ENCODE results near the gene AGPAT4. TPM values are rescaled to one million over a fixed set of nuclear protein-coding genes. Genes with fewer than 3 reads are reported as not detected.
A peak's percentile ranks its signal among the peaks of the same experiment; 100 is the strongest.
"Not testable (repeated sequence)": the region's sequence is repeated elsewhere in the genome, so short reads cannot be mapped to it uniquely, and the experiment has no call there.

AGPAT4 gene
- total RNA-seq, 1 donor from 2014 or later = 7.8 TPM

- intact Hi-C loops (cut with micrococcal nuclease) = loop anchor here (5.0 kb wide), 4 partner anchors 140 to 295 kb away; partner anchors contain the start of gene MAP3K4
- Mint-ChIP-seq H3K27ac (peak overlapping the region; percentile 91), H3K27me3 (ENCODE audit: insufficient read depth) (no peaks in the 10 kb centered on the region)
Measured at GRCh38 chr6:161227004-161227960, 46.6 kb downstream of the AGPAT4 start.

GRCh38 chr6:161226009-161226964, 47.6 kb downstream of the AGPAT4 start:
- Mint-ChIP-seq H3K36me3 (ENCODE audit: low read depth) (peaks cover 20% of the 10 kb centered on the region), H3K4me1 (ENCODE audit: low read depth) (peaks cover 74% of the 10 kb centered on the region), H3K27ac (peak overlapping the region; percentile 91), H3K4me3 (peak overlapping the region; percentile 67), H3K27me3 (ENCODE audit: insufficient read depth) (no peaks in the 10 kb centered on the region), H3K9me3 (peaks cover 5% of the 10 kb centered on the region)
- peak; percentile 34 for DNase-seq (ENCODE audit: low spot score)
- intact Hi-C loops (cut with micrococcal nuclease) = loop anchor here (1.0 to 5.0 kb wide), 5 partner anchors 10 to 294 kb away; partner anchors contain the start of gene MAP3K4

More at GRCh38 chr6:161227004-161227960, 46.6 kb downstream of the AGPAT4 start:
- peaks cover 24% of the 10 kb centered on the region for H3K36me3 Mint-ChIP-seq (ENCODE audit: low read depth)
- H3K9me3 Mint-ChIP-seq = peaks cover 5% of the 10 kb centered on the region
- no peak for DNase-seq (ENCODE audit: low spot score)
- peaks cover 74% of the 10 kb centered on the region for H3K4me1 Mint-ChIP-seq (ENCODE audit: low read depth)
- peak overlapping the region; percentile 67 for H3K4me3 Mint-ChIP-seq

- no peaks in the 10 kb centered on the region for H3K27me3 Mint-ChIP-seq (ENCODE audit: insufficient read depth)
- peak overlapping the region; percentile 91 for H3K27ac Mint-ChIP-seq
- peak overlapping the region; percentile 67 for H3K4me3 Mint-ChIP-seq
- no peak for DNase-seq (ENCODE audit: low spot score)
- intact Hi-C loops (cut with micrococcal nuclease) = loop anchor here (1.0 to 5.0 kb wide), 5 partner anchors 11 to 293 kb away; partner anchors contain the start of gene MAP3K4
- H3K4me1 Mint-ChIP-seq (ENCODE audit: low read depth) = peaks cover 74% of the 10 kb centered on the region
- H3K9me3 Mint-ChIP-seq = peaks cover 5% of the 10 kb centered on the region
- peaks cover 17% of the 10 kb centered on the region for H3K36me3 Mint-ChIP-seq (ENCODE audit: low read depth)
Measured at GRCh38 chr6:161225681-161226008, 48.2 kb downstream of the AGPAT4 start.

- H3K36me3 Mint-ChIP-seq (ENCODE audit: low read depth) = peaks cover 14% of the 10 kb centered on the region
- intact Hi-C loops (cut with micrococcal nuclease) = loop anchor here (5.0 kb wide), 4 partner anchors 138 to 293 kb away; partner anchors contain the start of gene MAP3K4
- not testable (repeated sequence) for DNase-seq (ENCODE audit: low spot score); H3K27me3 Mint-ChIP-seq (ENCODE audit: insufficient read depth); H3K4me3 Mint-ChIP-seq; H3K9me3 Mint-ChIP-seq
- peaks cover 69% of the 10 kb centered on the region for H3K4me1 Mint-ChIP-seq (ENCODE audit: low read depth)
- peak overlapping the region; percentile 65 for H3K27ac Mint-ChIP-seq
Measured at GRCh38 chr6:161224951-161225680, 48.7 kb downstream of the AGPAT4 start.

GRCh38 chr6:161223646-161224045, 50.2 kb downstream of the AGPAT4 start:
- H3K4me1 Mint-ChIP-seq (ENCODE audit: low read depth) = peaks cover 54% of the 10 kb centered on the region
- H3K27ac Mint-ChIP-seq = no peak overlapping the region
- H3K9me3 Mint-ChIP-seq = peaks cover 5% of the 10 kb centered on the region
- intact Hi-C loops (cut with micrococcal nuclease) = no loop called here
- H3K4me3 Mint-ChIP-seq = peak overlapping the region; percentile 29
- peaks cover 10% of the 10 kb centered on the region for H3K36me3 Mint-ChIP-seq (ENCODE audit: low read depth)
- no peaks in the 10 kb centered on the region for H3K27me3 Mint-ChIP-seq (ENCODE audit: insufficient read depth)
- no peak for DNase-seq (ENCODE audit: low spot score)

- no peak overlapping the region for H3K4me3 Mint-ChIP-seq
- intact Hi-C loops (cut with micrococcal nuclease) = no loop called here
- H3K9me3 Mint-ChIP-seq = peaks cover 5% of the 10 kb centered on the region
- peaks cover 47% of the 10 kb centered on the region for H3K4me1 Mint-ChIP-seq (ENCODE audit: low read depth)
- peaks cover 9% of the 10 kb centered on the region for H3K36me3 Mint-ChIP-seq (ENCODE audit: low read depth)
- no peak for DNase-seq (ENCODE audit: low spot score)
- no peaks in the 10 kb centered on the region for H3K27me3 Mint-ChIP-seq (ENCODE audit: insufficient read depth)
- no peak overlapping the region for H3K27ac Mint-ChIP-seq
Measured at GRCh38 chr6:161222706-161223234, 51.1 kb downstream of the AGPAT4 start.

GRCh38 chr6:161220346-161220745, 53.5 kb downstream of the AGPAT4 start:
- H3K27me3 Mint-ChIP-seq (ENCODE audit: insufficient read depth) = no peaks in the 10 kb centered on the region
- intact Hi-C loops (cut with micrococcal nuclease) = no loop called here

GRCh38 chr6:161219680-161220079, 54.2 kb downstream of the AGPAT4 start:
- H3K27ac Mint-ChIP-seq = no peak overlapping the region
- no peak overlapping the region for H3K4me3 Mint-ChIP-seq
- H3K27me3 Mint-ChIP-seq (ENCODE audit: insufficient read depth) = no peaks in the 10 kb centered on the region
- peaks cover 6% of the 10 kb centered on the region for H3K36me3 Mint-ChIP-seq (ENCODE audit: low read depth)
- H3K4me1 Mint-ChIP-seq (ENCODE audit: low read depth) = peaks cover 17% of the 10 kb centered on the region
- no peak for DNase-seq (ENCODE audit: low spot score)
- H3K9me3 Mint-ChIP-seq = peaks cover 11% of the 10 kb centered on the region
- intact Hi-C loops (cut with micrococcal nuclease) = no loop called here

More at GRCh38 chr6:161220346-161220745, 53.5 kb downstream of the AGPAT4 start:
- Mint-ChIP-seq H3K9me3 (peaks cover 12% of the 10 kb centered on the region), H3K4me1 (ENCODE audit: low read depth) (peaks cover 23% of the 10 kb centered on the region), H3K27ac (no peak overlapping the region), H3K36me3 (ENCODE audit: low read depth) (peaks cover 12% of the 10 kb centered on the region), H3K4me3 (no peak overlapping the region)
- DNase-seq (ENCODE audit: low spot score) = no peak

GRCh38 chr6:161218222-161218621, 55.6 kb downstream of the AGPAT4 start:
- Mint-ChIP-seq H3K9me3 (peaks cover 20% of the 10 kb centered on the region), H3K4me3 (no peak overlapping the region), H3K36me3 (ENCODE audit: low read depth) (peaks cover 10% of the 10 kb centered on the region), H3K27me3 (ENCODE audit: insufficient read depth) (no peaks in the 10 kb centered on the region), H3K27ac (no peak overlapping the region), H3K4me1 (ENCODE audit: low read depth) (peaks cover 5% of the 10 kb centered on the region)
- no peak for DNase-seq (ENCODE audit: low spot score)
- intact Hi-C loops (cut with micrococcal nuclease) = no loop called here

- peaks cover 10% of the 10 kb centered on the region for H3K36me3 Mint-ChIP-seq (ENCODE audit: low read depth)
- no peaks in the 10 kb centered on the region for H3K27me3 Mint-ChIP-seq (ENCODE audit: insufficient read depth)
- no peak for DNase-seq (ENCODE audit: low spot score)
- H3K4me3 Mint-ChIP-seq = no peak overlapping the region
- intact Hi-C loops (cut with micrococcal nuclease) = no loop called here
- H3K9me3 Mint-ChIP-seq = peaks cover 20% of the 10 kb centered on the region
- H3K27ac Mint-ChIP-seq = no peak overlapping the region
- H3K4me1 Mint-ChIP-seq (ENCODE audit: low read depth) = no peaks in the 10 kb centered on the region
Measured at GRCh38 chr6:161217628-161218027, 56.2 kb downstream of the AGPAT4 start.

GRCh38 chr6:161216616-161217205, 57.1 kb downstream of the AGPAT4 start:
- Mint-ChIP-seq H3K4me1 (ENCODE audit: low read depth) (no peaks in the 10 kb centered on the region), H3K4me3 (peak overlapping the region; percentile 26)
- intact Hi-C loops (cut with micrococcal nuclease) = no loop called here

More at GRCh38 chr6:161216616-161217205, 57.1 kb downstream of the AGPAT4 start:
- H3K9me3 Mint-ChIP-seq = peaks cover 20% of the 10 kb centered on the region
- no peak for DNase-seq (ENCODE audit: low spot score)
- H3K36me3 Mint-ChIP-seq (ENCODE audit: low read depth) = peaks cover 10% of the 10 kb centered on the region
- no peak overlapping the region for H3K27ac Mint-ChIP-seq
- no peaks in the 10 kb centered on the region for H3K27me3 Mint-ChIP-seq (ENCODE audit: insufficient read depth)
